ENCODE measurements around the gene AKT3. TPM values are rescaled to one million over a fixed set of nuclear protein-coding genes. Genes with fewer than 3 reads are reported as not detected.
"Not testable (repeated sequence)": the region's sequence is repeated elsewhere in the genome, so short reads cannot be mapped to it uniquely, and the experiment has no call there.

Gene AKT3
- 32.0 and 44.2 TPM in 2 replicates for total RNA-seq

DNA sequence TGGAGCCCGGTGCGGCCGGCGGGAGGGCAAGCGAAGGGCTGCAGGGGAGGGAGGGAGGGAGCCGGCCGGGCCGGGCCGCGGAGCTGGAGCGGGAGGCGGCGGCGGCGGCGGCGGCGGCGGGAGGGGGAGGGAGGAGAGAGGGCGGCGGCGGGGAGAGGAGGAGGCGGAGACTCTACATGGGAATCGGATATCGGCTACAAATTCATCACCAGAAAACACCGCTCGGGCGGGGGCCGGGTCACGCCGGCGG is at the start of gene AKT3:
Gene AKT3, minus strand, starts transcription at position 42 of the 250 bp plus-strand sequence. CDS start 7,073 bp downstream, outside the sequence.
- DNase-seq (ENCODE audit: low read depth in 2 of 2): peak; percentile 85 to 86

DNA sequence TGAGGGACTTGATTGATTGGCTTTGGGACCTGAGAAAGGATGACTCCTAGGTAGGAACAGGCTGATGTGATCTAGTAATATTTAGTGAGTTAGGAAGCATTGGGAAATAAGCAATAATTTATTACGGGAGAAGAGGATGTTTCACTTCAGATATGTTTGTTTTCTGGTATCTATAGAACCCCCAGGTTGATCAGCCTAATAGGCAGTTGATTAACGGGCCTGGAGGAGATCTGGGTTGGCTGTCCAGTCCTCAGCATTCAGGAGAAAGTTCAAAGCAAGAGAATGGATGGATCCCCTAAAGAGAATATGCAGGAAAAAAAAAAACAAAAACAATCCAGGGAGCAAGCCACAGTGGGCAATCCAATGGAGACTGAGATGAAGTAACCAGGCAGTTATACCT is 48.2 kb upstream of the AKT3 start:
- no peak for DNase-seq (ENCODE audit: low read depth in 2 of 2)

DNA sequence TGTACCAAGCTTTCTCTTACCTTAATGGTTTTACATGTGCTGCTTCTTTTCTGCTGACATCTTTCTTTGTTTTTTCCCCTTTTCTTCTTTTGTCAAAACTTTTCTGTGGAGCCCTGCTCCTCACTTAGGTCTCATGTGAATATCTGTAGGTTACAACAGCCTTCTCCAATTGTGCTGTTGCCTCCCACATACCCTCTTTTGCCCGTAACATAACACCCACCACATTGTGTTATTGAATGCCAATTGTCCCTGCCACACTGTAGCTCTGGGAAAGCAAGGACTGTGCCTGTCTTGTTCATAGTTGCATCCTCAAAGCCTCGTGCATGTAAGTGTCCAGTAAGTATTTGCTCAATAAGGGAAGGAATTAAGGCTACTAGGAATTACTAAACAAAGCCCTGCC is 46.3 kb upstream of the AKT3 start:
- no peak for DNase-seq (ENCODE audit: low read depth in 2 of 2)

DNA sequence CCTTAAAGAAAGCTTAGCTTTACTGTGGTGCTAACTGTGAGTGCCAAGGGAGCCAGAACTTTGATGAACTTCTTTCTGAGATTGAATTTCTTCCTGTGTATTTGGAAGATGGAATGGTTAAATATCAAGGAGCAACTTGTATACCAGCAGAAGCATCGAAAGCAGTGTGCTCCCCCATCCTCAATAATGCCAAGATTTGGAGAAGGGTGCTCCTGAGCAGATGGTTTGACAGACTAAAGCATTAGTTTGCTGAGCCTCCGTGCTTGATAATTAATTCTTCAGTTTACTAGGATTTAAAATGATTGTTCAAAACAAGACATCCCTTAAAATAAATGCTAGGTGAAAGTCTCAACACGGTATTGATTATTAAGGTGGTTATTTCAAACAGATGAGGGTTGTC is 42.4 kb upstream of the AKT3 start:
- DNase-seq (ENCODE audit: low read depth in 2 of 2): no peak

DNA sequence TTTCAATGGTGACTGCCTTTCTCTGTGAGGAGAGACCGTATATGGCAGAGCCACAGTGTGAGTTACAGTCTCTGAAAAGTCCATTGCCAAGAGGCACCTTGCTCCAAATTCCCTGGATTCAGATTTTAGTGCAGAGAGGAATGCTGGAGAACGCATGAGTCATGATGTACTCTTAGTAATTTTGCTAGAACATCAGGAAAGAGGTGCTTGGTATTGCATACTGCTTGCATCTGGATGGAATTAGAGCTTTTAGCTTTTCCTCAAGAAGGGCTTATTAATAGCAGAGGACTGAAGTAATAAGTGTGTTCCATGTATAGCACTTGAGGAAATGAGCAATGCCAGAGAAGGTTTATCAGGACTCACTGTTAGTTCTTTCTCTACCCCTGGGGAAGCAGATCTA is 40.5 kb upstream of the AKT3 start:
- DNase-seq (ENCODE audit: low read depth in 2 of 2): peak in 1 of 2 donors; percentile 2

DNA sequence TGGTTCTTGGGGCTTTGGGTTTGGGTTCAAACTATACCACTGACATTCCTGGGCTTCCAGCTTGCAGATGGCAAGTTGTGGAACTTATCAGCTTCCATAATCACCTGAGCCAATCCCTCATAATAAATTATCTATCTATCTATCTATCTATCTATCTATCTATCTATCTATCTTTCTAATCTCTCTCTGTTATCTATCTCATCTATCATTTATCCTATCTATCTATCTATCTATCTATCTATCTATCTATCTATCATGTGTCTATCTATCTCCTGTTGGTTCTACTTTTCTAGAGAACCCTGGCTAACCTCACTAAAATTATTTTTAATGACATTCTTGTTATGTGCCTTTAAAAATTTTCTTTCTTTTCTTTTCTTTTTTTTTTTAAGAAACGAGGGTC is 35.8 kb upstream of the AKT3 start:
- no peak for DNase-seq (ENCODE audit: low read depth in 2 of 2)

DNA sequence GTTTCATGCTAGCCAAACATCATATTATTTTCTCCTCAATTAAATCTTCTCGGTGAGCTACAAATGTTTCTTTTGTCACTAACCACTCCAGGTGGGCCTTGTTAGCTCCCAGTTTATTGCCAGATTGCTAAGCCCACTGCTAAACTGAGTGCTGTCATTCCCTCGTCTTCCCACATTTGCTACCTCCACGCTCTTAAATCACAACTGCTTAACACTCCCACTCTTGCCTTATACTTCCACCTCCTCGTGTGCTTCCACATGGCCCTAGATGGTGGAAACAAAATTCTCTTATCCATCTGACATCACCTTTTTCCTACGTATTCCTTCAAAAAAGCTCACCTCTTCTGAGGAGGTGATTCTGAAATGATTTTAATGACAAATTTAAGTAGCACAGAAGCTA is 34.6 kb upstream of the AKT3 start:
- no peak for DNase-seq (ENCODE audit: low read depth in 2 of 2)

DNA sequence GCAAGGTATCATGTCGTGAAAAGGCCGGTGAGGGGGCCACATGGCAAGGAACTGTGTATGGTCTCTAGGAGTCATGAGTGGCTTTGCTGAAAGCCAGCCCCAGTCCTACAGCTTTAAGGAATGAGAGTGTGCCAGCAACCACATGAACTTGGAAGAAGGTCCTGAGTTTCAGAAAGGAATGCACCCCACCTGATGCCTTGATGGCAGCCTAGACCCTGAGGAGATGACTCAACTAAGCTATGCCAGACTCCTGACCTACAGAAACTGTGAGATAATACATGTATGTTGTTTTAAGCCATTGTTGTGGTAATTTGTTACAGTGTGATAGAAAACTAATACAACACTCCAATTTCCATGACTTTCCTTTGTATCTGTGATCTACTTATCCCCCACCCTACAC is 33.5 kb upstream of the AKT3 start:
- peak in 1 of 2 donors; percentile 3 for DNase-seq (ENCODE audit: low read depth in 2 of 2)

DNA sequence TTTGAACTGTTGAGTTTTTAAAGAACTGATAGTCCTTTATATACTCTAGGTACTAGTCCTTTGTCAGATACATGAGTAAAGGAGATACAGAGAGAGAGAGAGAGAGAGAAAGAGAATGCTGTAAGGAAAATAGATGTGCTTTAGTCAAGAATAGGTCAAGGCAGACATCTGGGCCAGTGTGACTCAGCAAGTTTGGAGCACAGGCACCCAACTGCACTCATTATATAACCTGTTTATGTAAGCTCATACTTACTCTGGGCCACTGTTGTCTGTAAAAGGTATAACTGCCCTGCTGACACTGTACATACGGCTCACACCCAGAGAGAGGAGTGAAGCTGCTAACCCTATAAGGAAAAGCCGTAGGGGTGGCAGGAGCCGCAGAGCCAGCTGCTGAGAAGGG is 32.2 kb upstream of the AKT3 start:
- peak in 1 of 2 donors; percentile 15 for DNase-seq (ENCODE audit: low read depth in 2 of 2)

DNA sequence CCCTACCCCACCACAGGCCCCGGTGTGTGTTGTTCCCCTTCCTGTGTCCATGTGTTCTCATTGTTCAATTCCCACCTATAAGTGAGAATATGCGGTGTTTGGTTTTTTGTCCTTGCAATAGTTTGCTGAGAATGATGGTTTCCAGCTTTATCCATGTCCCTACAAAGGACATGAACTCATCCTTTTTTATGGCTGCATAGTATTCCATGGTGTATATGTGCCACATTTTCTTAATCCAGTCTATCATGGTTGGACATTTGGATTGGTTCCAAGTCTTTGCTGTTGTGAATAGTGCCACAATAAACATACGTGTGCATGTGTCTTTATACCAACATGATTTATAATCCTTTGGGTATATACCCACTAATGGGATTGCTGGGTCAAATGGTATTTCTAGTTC is 27.0 kb upstream of the AKT3 start:
- DNase-seq (ENCODE audit: low read depth in 2 of 2): not testable (repeated sequence)

DNA sequence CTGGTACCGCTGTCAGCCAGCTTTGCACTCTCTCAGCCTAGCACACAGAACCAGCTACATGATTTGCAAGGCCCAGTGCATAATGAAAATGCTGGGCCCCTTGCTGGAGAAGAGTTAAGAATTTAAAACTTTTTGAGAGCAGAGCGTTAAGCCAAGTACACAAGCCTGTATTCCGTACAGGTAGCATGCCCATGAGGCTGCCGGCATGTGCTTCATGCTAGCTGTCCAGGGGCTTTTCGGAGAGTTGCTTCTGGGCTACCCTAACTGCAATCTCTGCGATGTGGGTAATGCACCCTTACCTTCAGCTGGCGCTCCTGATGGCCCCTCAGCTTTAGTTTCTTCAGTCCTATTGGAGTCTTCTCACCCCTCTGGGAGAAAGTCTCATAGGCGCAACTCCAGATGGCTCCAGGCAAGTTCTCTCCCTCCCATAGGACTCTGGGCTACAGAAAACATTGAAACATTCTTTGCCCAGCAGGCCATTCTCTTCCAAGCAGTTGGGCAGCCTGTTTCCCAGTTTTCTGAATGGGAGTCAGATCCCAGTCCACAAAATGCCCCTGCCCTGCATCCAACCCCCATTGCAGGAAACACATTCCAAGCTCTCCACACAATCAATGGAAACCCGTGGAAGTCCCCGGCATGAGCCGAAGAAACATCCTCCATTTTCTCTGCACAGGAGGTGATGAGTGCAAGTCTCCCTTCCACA is 5.7 kb upstream of the AKT3 start:
- DNase-seq (ENCODE audit: low read depth in 2 of 2): no peak

DNA sequence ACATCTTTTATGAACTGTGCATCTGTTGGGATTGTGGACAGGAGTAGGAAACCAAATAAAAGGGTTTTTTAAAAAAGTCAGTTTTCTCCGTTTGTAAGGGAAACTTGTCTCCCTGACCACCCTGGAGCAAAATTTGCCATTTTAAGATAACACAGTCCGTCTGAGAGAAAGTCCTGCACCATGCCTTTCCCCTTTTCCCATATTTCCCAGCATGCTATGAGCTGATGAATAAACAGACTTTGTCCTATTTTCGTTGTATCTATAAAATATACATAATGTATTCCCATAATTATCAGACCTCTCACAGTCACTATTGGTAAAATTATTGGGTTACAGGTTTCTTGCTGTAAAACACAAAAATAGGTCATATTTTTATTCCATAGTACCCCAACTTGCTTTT is 1.7 kb upstream of the AKT3 start:
- no peak for DNase-seq (ENCODE audit: low read depth in 2 of 2)

DNA sequence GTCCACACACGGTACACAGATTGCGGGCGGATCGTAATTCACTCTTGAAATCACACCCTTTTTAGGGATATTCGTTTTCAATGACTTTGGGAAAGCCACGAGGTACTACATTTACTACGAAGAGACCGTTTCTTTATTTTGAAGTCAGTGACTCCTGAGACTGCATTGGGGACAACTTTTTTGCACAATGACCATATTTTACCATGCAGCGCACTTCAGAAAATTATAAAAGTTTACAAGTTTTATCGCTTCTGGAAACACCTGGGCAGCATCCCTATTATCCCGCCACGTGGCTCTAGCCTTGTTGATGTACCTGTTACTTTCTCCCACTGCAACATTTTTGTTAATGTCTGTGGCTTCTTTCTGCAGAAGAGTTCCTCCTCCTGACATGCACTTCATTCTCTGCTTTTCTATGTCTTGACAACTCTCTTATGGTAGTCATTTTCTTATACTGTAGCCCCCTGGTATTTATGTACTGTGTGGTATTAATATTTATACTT is 1.3 kb upstream of the AKT3 start:
- no peak for DNase-seq (ENCODE audit: low read depth in 2 of 2)

DNA sequence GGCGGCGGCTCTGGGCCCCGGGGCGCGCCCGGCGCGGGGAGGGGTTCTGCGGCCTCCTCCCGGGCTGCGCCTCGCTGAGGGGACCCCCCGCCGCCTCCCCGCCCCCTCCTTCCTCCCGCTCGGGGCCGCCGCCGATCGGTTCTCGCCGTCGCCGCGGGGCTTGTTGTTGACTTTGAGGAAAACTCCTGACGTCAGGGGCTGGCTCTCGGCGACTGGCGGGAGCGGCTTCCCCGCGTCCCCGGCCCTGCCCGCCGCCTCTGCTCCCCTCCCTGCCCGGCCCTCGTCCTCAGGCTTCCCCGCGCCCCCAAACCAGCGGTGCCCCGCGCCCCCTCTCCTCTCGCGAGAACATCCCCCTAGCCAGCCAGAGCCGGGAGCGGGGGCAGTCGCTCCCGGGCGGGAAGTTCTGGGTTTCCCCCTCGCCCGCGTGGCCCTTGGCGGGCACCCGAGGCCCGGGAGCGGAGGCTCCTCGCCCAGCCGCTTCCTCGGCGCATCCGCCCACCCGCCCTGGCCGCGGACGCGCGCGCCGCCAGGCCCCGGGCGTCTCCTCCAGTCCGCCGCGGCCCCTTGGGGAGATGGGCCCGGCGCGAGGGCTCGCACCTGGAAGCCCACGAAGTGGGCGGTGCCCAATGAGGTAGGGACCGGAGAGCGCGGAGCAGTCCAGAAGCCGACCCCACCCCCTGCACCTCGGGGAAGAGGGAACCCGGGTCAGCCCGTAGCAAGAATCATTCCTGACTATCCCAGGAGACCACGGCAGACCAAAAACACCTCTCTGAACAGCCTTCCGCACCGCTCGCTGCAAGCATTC is 611 bp upstream of the AKT3 start:
- peak; percentile 80 to 84 for DNase-seq (ENCODE audit: low read depth in 2 of 2)

DNA sequence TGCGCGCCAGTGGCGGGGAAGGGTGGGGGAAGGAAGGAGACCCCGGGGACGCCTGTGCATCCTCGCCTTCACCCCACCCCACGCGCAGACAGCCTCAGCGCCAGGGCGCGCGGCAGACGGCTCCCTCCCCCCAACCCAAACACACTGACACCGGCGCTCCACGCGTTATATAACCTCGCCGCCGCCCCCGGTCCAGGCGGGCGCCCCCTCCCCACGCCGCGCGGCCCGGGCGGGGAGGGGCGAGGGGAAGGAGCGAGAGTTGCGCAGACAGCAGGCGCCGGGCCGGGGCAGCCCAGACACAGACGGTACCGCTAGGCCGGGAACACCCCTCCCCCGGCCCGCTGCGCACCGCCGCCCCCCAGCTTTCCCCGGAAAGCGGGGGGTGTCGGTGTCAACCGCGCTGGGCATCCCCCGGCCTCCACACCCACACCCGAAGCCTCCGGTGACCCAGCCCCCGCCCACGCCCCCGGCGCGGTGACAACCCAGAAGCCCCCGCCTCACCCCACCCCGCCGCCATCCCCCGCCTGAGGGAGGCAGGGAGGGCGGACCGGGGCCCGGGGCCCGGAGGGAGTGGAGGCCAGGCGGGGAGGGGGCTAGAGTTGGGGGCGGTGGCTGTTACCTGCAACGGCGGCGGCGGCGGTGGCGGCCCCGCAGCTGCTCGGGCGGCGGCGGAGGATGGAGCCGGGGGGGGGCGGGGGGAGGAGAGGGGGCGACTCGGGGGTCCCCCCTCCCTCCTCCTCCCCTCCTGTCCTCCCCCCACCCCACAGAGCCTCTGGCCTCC is 432 bp downstream of the AKT3 start:
- peak in 1 of 2 donors; percentile 48 for DNase-seq (ENCODE audit: low read depth in 2 of 2)

DNA sequence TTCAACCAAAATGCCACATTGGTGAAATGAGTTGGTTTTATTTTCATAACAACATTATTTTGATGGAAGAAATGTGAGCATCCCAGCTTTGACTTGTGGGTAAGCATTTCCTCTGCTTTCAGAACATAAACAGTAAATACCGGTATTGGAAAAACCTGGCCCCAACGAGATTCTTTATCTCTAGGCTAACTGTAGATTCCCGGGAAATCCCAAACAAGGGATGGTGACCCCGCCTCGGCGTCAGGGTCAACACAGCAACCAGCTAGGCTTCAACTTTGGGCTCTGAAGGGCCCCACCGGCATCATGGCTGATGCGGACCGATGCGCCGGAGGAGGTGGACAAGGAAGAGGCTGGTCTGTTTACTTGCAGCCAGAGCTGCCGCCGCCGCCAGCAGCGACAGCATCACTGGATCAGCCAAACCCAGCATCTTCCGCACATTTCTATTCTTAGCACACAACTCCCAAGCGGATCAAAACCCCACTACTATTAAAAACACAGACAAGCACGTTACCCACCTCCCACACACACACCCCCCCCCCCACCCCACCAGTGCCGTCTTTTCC is 1.1 kb downstream of the AKT3 start:
- peak; percentile 50 to 79 for DNase-seq (ENCODE audit: low read depth in 2 of 2)

DNA sequence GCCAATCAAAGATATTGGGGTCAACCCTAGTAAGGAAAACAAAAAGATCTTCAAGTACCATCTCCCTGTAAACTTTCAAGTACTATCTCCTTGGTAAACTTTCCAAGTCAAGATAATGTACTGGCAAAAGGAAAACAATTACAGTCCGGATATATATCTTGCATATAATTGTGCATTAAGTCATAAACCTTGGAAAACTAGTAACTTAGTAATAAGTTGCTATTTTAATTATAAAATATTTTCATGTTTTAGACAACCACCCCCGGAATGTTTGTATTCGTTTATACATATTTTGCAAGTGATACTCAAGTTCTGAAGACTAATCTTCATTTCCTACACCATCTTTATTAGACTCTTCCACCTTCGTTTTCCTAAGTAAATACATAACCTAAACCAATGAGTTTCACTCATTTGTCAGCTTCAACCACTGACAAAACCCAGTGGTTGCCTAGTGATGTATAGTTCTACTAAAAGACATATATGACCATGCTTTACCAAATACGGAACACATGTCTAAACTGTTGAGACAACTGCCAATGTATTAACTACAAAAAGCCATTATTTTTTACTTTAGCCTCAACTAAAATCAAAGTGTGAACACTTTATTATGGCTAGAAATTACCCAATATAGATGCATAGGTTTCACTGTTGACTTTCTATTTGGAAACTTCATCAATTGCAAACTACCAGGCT is 1.7 kb downstream of the AKT3 start:
- no peak for DNase-seq (ENCODE audit: low read depth in 2 of 2)

DNA sequence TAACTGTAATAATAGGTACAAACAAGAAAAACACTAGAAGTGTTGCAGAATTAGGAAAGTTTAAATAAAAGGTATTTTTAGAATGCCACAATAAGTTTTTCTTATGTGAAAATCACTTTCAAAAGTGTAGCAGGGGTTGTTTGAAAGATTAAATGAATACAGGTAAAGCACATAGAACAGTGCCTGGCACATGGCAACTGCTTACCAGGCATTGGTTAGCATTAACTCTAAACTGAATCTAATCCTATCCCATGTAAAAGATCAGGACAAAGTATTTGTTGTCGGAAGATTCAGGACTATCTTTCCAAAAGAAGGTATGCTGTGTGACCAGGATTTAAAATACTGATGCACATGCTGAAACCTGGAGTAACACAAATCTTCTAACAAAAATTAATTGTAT is 3.3 kb downstream of the AKT3 start:
- DNase-seq (ENCODE audit: low read depth in 2 of 2): no peak

DNA sequence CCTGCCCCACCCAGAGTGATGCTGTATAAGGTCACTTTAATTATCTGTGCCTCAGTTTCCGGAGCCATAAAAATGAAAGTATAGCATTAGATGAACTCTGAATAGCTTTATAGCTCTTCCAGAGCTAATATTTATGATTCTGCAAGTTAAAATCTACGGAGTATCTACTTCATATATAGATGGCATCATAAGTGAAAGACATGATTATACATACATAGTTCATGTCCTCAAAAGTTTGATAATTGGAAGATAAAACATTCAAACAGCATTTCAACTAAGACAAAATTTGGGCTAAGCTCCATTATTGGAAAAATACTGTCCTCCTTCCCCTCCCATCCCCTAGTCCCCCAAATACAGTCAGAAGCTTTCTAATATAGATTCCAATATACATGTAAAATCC is 4.2 kb downstream of the AKT3 start:
- DNase-seq (ENCODE audit: low read depth in 2 of 2): no peak

DNA sequence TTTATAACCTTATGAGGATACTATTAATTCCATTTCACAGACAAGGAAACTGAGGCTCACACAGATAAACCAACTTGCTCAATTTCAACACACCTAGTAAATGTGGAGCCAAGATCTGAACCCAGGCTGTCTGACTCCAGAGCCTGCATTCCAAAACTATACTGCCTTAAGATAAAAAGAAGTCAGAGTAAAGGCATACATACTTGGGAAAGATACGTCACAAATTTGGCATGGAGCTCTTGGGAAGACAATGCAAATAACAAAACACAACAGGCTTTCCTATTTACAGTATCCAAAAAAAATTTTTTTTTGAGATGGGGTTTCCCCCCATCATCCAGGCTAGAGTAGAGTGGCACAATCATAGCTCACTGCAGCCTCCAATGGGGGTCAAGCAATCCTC is 5.9 kb downstream of the AKT3 start:
- no peak for DNase-seq (ENCODE audit: low read depth in 2 of 2)

DNA sequence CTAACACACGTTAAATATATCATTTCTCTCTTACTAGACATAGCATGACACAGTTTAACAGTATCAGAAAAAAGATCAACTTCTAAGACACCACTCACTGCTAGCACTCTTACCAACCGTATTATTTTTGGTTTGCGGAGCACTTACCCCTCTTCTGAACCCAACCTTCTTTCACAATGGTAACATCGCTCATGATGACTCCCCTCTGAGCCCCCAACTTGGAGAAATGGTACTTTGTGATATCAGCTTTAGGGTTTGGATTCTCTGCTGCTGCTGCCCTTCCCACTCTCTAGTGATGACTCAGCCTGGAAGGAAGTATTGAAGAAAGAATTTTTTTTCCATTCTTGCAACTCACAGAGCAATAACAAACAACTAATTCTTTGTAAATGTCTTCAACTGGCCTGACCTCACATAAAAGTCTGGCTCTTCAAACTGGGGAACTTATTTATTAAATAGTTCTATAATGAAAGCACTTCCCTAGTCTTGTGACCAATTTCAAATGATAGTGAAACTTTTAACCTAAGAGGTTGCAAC is 7.0 kb downstream of the AKT3 start:
- peak; percentile 19 to 88 for DNase-seq (ENCODE audit: low read depth in 2 of 2)

Measured in lung microvascular endothelial cell (primary cell).